Measurements from ENCODE around the gene SCTR.

Gene SCTR

GRCh38 chr2:119546447-119546767 is 22.1 kb upstream of the SCTR start:
- no peak overlapping the region for H3K9ac ChIP-seq
- H3K9me3 ChIP-seq (replicated peaks in 1 of 11) = peaks cover 9 to 23% (median 20%) of the 10 kb centered on the region in 11 experiments
- H3K4me3 ChIP-seq = no peak overlapping the region
- H3K36me3 ChIP-seq = no peaks in the 10 kb centered on the region
- H3K27ac ChIP-seq = no peak overlapping the region
- no peaks in the 10 kb centered on the region for H4K20me1 ChIP-seq
- H3K4me1 ChIP-seq = peaks cover 0 to 16% (median 5%) of the 10 kb centered on the region in 10 experiments; a peak in 11 of 20 replicates
- no peak overlapping the region for H3K4me2 ChIP-seq
- peaks cover 18 to 36% (median 30%) of the 10 kb centered on the region in 11 experiments for H3K27me3 ChIP-seq
- no peak for TF ChIP-seq Cebpa-rat (IDR thresholded peaks at IDR 0.05)

- Histone ChIP-seq H3K9ac (no peak overlapping the region), H3K36me3 (no peaks in the 10 kb centered on the region), H3K27ac (no peak overlapping the region), H3K9me3 (replicated peaks in 1 of 11) (peaks cover 9 to 23% (median 20%) of the 10 kb centered on the region in 11 experiments), H3K27me3 (peaks cover 18 to 36% (median 30%) of the 10 kb centered on the region in 11 experiments), H3K4me2 (no peak overlapping the region), H4K20me1 (no peaks in the 10 kb centered on the region), H3K4me3 (no peak overlapping the region), H3K4me1 (peaks cover 0 to 11% (median under 1%) of the 10 kb centered on the region in 10 experiments; a peak in 8 of 20 replicates)
- no peak for TF ChIP-seq Cebpa-rat (IDR thresholded peaks at IDR 0.05)
Observed at GRCh38 chr2:119545754-119546446, 21.6 kb upstream of the SCTR start.

DNA sequence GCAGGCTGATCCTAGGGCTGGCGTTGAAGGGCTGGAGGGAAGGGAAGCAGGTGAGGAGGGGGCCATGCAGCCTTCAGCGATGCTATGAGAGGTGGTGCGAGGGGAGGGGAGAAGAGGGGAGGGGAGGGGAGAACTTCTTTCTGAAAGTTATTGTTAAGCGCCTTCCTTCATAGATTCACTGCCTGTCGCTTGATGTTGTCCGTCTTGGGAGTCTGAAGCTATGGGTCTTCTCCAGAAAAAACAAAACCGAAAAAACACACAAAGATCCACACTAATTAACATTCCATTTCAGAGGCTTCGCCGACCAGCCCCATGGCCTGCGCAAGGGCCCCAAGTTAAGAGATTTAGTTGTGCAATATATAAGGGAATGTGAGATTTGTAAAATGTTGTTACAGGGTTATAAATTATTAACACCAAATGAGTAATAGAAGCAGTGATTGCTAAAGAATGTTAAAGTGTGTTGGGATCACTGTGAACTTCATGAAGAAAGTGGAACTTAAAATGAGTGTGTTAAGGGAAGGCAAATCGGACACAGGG is 20.7 kb upstream of the SCTR start:
- no peak overlapping the region for H3K27ac ChIP-seq
- H3K4me1 ChIP-seq = peaks cover 0 to 10% (median 0%) of the 10 kb centered on the region in 10 experiments; a peak in 2 of 20 replicates
- H3K9me3 ChIP-seq (replicated peaks in 1 of 11) = peaks cover 9 to 26% (median 20%) of the 10 kb centered on the region in 11 experiments
- H3K27me3 ChIP-seq = peaks cover 18 to 36% (median 30%) of the 10 kb centered on the region in 11 experiments
- H4K20me1 ChIP-seq = no peaks in the 10 kb centered on the region
- peak overlapping the region in 2 of 10 experiments; percentile 60; a peak in 6 of 20 replicates for H3K4me3 ChIP-seq
- 0 out of 22 replicates have a peak, but pooled peaks of 1 of the 11 experiments have one; percentile 11 for TF ChIP-seq Cebpa-rat (IDR thresholded peaks at IDR 0.05)
- no peaks in the 10 kb centered on the region for H3K36me3 ChIP-seq
- H3K9ac ChIP-seq = no peak overlapping the region
- peak overlapping the region; percentile 48 to 84 (median 79); a peak in 11 of 22 replicates for H3K4me2 ChIP-seq

- Histone ChIP-seq H3K4me2 (peak within 1 kb of the TSS; percentile 48 to 84 (median 79)), H3K27me3 (peaks cover 18 to 36% (median 30%) of the 10 kb centered on the region in 11 experiments), H3K4me3 (peak within 1 kb of the TSS; percentile 46 to 69 (median 58)), H3K4me1 (peaks cover 0 to 10% (median 0%) of the 10 kb centered on the region in 10 experiments; a peak in 2 of 20 replicates), H4K20me1 (no peaks in the 10 kb centered on the region), H3K36me3 (no peaks in the 10 kb centered on the region), H3K27ac (peak within 1 kb of the TSS in 4 of 11 experiments; percentile 19 to 61 (median 58); a peak in 6 of 22 replicates), H3K9me3 (replicated peaks in 1 of 11) (peaks cover 9 to 30% (median 20%) of the 10 kb centered on the region in 11 experiments), H3K9ac (peak within 1 kb of the TSS; percentile 48 to 76 (median 71); a peak in 21 of 22 replicates)
- no peak for TF ChIP-seq Cebpa-rat (IDR thresholded peaks at IDR 0.05)
Observed at GRCh38 chr2:119544075-119544938, 20.0 kb upstream of the SCTR start, which contains the start of gene CFAP221. Gene CFAP221 (plus strand): TSS chr2:119544449. CDS start chr2:119546132, 1,683 bp downstream.

DNA sequence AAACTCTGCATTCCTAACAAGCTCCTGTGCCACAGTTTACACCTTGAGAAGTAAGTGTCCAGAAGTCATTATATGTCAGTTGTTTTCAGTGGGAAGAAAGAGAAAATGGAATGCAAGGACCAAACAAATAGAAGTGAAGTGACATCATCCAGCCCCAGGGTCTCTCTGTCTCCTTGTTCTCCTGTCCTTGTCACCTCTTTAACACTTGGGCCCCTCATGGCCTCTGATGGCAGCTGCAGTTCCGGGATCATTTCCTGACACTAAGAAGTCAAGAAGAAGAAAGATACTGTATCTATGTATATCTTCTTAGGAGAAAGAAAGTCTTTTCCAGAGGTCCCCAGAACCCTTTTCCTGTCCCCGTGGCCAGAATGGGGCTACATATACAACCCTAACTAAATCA is 17.2 kb upstream of the SCTR start:
- Histone ChIP-seq H3K4me3 (no peak overlapping the region), H3K4me1 (peaks cover 0 to 10% (median 0%) of the 10 kb centered on the region in 10 experiments; a peak in 2 of 20 replicates), H3K36me3 (no peaks in the 10 kb centered on the region), H3K27ac (no peak overlapping the region), H3K9ac (no peak overlapping the region), H3K4me2 (no peak overlapping the region), H4K20me1 (no peaks in the 10 kb centered on the region), H3K9me3 (replicated peaks in 1 of 11) (peaks cover 9 to 30% (median 20%) of the 10 kb centered on the region in 11 experiments), H3K27me3 (peaks cover 18 to 36% (median 30%) of the 10 kb centered on the region in 11 experiments)
- no peak for TF ChIP-seq Cebpa-rat (IDR thresholded peaks at IDR 0.05)

DNA sequence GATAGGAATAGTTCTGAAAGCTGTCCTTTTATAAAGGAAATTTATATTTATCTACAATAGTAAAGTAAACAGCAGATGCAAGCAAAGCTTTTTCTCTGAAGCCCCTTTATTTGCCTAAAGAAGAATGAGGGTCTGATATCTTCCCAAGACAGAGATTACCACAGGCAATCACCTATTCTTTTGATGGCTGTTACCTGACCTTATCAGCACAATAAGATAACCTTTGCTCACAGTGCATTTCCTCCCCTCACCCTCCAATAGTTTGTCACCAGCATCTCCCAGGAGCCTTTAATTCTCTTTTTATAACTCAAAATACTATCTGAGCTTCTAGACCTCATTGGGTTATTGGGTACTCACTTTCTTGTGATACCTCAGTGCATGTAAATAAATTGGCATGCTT is 13.5 kb upstream of the SCTR start:
- TF ChIP-seq Cebpa-rat (IDR thresholded peaks at IDR 0.05) = no peak
- Histone ChIP-seq H3K4me2 (no peak overlapping the region), H3K4me1 (no peaks in the 10 kb centered on the region), H3K9me3 (replicated peaks in 1 of 11) (peaks cover 25 to 42% (median 30%) of the 10 kb centered on the region in 11 experiments), H3K9ac (no peak overlapping the region), H3K4me3 (no peak overlapping the region), H3K27ac (no peak overlapping the region), H3K36me3 (no peaks in the 10 kb centered on the region; a peak in 1 of 22 replicates), H4K20me1 (no peaks in the 10 kb centered on the region), H3K27me3 (peaks cover 0 to 4% (median 0%) of the 10 kb centered on the region in 11 experiments; a peak in 4 of 22 replicates)

GRCh38 chr2:119536707-119537106 is 12.4 kb upstream of the SCTR start:
- no peak overlapping the region for H3K27ac ChIP-seq
- no peak overlapping the region for H3K4me3 ChIP-seq
- H3K9me3 ChIP-seq (replicated peaks in 1 of 11) = peaks cover 29 to 51% (median 40%) of the 10 kb centered on the region in 11 experiments
- no peaks in the 10 kb centered on the region; a peak in 1 of 22 replicates for H3K36me3 ChIP-seq
- H4K20me1 ChIP-seq = no peaks in the 10 kb centered on the region
- no peak for TF ChIP-seq Cebpa-rat (IDR thresholded peaks at IDR 0.05)
- no peak overlapping the region for H3K4me2 ChIP-seq
- no peaks in the 10 kb centered on the region for H3K4me1 ChIP-seq
- no peaks in the 10 kb centered on the region for H3K27me3 ChIP-seq
- no peak overlapping the region for H3K9ac ChIP-seq

DNA sequence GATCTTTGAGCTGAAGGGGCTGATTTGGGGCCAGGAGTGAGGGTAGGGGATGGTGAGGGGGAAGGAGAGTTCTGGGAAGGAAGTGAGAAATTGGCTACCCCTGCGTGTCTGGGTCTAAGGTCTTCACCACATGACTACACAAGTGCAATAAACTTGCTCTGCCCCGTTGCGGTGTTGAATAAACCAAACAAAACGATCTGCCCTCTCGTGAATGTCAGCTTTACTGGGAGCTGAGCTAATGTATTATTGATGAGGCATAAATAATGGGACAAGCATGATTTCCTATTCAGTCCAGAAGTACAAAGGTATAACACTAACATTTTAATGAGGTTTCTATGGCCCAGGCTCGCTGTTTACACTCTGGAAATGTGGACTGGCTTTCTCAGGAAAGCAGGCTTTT is 11.9 kb upstream of the SCTR start:
- Histone ChIP-seq H3K4me1 (no peaks in the 10 kb centered on the region), H3K9ac (no peak overlapping the region)
- no peak for TF ChIP-seq Cebpa-rat (IDR thresholded peaks at IDR 0.05)

More for the DNA sequence above, 11.9 kb upstream of the SCTR start:
- no peaks in the 10 kb centered on the region for H4K20me1 ChIP-seq
- no peak overlapping the region for H3K4me2 ChIP-seq
- H3K9me3 ChIP-seq (replicated peaks in 1 of 11) = peaks cover 31 to 56% (median 42%) of the 10 kb centered on the region in 11 experiments
- H3K27me3 ChIP-seq = no peaks in the 10 kb centered on the region
- no peak overlapping the region for H3K4me3 ChIP-seq
- no peak overlapping the region for H3K27ac ChIP-seq
- no peaks in the 10 kb centered on the region; a peak in 1 of 22 replicates for H3K36me3 ChIP-seq
